Measurements from ENCODE around the gene CFAP45.

Gene CFAP45

GRCh38 chr1:159877695-159878444, 22.1 kb downstream of the CFAP45 start:
- DNase-seq (ENCODE audit: low read depth), result no peak

DNA sequence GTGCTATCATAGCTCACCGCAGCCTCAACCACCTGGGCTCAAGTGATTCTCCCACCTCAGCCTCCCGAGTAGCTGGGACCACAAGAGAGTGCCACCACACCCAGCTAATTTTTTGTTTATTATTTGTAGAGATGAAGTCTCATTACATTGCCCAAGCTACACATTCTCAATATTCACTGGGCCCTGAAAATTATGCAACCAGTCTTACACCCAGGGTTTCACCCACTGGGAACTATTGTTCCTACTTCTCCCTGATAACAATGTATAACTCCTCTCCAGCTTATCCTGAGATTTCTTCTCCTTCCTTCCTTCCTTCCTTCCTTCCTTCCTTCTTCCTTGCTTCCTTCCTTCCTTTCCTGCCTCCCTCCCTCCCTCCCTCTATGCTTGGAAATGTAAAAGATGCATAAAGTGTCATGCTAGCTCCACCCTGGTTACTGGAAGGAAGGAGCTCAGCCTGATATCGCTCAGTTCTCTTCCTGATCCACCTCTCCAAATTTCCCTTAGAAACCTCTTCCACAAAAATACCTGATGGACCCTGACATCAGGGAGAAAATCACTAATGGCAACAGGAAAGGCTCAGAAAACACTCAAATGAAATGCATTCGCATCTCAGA, 26.3 kb downstream of the CFAP45 start:
- no peak for DNase-seq (ENCODE audit: low read depth)

- no peak for DNase-seq (ENCODE audit: low read depth)
Observed at GRCh38 chr1:159872891-159873290, 27.1 kb downstream of the CFAP45 start.

DNA sequence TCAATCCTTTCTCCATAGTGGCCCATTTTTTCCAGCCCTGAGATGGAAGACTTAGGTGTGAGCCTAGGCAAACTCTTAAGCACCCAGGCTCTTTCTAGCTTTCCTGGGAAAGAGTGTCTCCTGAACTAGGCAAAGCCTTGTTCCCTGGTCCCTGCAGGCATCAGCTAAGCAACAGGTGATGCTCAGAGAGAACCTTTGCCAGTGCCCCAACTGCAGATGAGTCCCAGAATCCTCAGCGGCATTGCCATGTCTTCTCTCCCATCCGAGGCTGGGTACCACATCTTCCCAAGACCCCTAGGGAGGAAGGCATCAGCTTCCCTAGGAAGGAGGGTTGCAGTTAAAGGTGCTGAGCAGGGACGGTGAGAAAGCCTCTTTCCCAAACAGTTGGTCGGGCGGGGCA, 29.3 kb downstream of the CFAP45 start:
- DNase-seq (ENCODE audit: low read depth), result no peak

DNA sequence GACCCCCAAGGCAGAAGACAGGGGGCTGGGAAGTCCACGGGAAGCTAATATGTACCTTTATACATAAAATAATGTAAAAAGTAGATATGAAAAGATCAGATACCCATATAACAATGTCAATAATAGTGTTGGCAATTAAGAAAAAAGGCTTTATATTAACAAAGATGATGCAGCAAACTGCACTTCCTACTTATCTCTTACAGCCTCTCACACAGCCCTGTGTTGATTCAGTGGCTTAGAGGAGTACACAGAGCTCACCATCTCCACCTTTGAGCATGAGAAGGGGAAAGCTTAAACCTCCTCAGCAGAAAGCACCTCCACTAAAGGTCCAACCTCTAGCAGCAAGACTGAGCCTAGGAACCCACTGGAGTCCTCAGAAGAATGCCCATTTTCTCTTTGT, 30.4 kb downstream of the CFAP45 start:
- DNase-seq (ENCODE audit: low read depth), result no peak

DNA sequence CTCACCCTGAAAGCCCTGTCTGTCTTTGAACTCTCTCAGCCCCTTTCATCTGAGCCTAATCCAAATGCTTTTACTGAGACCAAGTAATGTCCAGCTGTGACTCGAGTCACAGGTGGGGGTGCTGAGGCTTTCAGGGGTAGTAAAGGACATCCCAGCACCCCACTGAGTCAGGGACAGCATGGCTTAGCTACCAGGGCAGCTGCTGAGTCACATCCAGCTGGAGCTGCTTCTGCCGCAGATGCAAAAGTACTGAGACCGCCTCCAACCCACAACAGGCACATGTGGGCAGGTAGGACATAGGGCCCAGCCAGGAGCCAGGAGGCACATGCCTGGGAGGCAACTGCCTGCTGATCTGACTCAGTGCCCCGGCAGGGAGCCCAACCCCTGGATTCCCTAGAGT, 30.8 kb downstream of the CFAP45 start:
- DNase-seq (ENCODE audit: low read depth), result no peak

DNA sequence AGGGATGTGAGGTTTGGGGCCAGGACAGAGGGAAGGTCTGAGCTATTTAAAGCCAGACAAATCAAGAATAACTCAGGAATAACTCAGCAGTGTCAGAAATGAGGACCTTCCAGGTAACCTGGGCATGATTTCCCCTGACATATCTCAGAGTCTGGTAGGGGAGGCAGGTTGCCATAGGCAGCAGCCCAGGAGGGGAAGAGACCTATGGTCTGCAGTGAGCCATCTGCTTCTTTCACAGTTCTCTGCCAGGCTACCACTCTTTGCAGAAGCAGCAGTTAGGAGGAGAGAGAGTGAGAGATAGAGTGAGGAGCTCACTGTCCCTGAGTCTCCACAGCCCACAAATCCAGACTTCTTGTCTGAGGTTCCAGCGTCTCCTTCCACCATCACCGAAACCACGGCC, 31.2 kb downstream of the CFAP45 start:
- DNase-seq (ENCODE audit: low read depth), result no peak

- DNase-seq (ENCODE audit: low read depth), result no peak
Observed at GRCh38 chr1:159867664-159868026, 32.3 kb downstream of the CFAP45 start.

- no peak for DNase-seq (ENCODE audit: low read depth)
Observed at GRCh38 chr1:159866905-159867663, 32.9 kb downstream of the CFAP45 start.

DNA sequence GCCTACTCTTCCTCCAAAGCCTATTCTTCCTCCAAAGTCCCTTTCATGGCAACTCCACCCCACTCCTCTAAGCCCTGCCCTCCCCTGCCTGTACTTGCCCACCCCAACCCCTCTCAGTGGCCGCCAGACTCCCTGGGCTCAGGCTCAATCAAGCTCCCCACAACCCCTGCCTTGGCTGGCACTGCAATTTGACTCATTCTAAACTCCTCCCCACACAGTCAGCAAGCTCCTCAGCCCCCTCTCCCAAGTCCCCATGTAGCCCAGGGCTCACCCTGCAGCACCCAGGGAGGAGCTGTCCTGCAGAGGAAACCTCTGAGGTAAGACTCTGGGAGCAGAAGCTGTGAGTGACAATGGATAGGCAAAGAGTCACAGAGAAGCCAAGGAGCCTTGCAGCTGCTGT, 33.9 kb downstream of the CFAP45 start:
- no peak for DNase-seq (ENCODE audit: low read depth)

GRCh38 chr1:159864262-159864661, 35.7 kb downstream of the CFAP45 start:
- DNase-seq (ENCODE audit: low read depth), result no peak

- no peak for DNase-seq (ENCODE audit: low read depth)
Observed at GRCh38 chr1:159862557-159862956, 37.4 kb downstream of the CFAP45 start, which contains the start of gene VSIG8. TSS of gene VSIG8 (minus strand) at chr1:159862657. CDS start at chr1:159862521, 136 bp downstream.

DNA sequence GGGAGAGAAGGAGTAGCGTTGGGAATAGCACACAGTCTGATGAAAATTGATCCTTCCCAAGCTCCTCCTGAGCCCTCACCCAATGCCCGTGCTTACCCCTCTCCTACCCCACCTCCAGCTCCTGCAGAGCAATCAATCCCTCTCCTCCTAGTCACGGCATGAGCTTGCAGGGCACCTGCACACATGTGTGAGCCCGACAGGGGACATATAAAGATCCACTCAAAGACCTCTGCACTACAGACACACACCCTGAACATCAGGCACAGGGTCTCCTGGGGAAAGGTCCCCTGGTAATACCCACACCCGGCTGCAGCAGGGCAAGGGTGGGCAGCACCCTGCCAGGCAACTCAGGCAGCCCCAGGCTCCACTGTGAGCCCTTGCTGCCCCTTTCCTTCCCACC, 37.9 kb downstream of the CFAP45 start:
- no peak for DNase-seq (ENCODE audit: low read depth)

GRCh38 chr1:159861218-159861617, 38.7 kb downstream of the CFAP45 start:
- DNase-seq (ENCODE audit: low read depth), result no peak

DNA sequence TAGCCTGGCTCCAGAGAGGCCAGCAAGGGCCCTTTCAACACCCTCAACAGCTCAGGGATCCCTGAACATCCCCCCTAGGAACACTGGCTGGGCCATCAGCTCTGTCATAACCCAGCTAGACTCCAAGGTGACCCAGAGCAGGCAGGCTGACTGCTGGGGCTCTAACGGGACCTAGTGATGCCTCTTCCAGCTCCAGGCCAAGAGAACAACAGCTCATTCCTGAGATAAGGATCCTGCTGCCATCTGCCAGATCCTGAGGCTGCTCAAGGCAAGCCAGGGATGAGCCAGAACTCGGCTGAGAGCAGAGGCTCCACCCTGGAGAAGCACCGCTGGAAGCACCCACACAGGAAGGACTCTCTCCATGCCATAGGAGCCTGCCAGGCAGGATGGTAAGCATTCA, 39.5 kb downstream of the CFAP45 start:
- no peak for DNase-seq (ENCODE audit: low read depth)

DNA sequence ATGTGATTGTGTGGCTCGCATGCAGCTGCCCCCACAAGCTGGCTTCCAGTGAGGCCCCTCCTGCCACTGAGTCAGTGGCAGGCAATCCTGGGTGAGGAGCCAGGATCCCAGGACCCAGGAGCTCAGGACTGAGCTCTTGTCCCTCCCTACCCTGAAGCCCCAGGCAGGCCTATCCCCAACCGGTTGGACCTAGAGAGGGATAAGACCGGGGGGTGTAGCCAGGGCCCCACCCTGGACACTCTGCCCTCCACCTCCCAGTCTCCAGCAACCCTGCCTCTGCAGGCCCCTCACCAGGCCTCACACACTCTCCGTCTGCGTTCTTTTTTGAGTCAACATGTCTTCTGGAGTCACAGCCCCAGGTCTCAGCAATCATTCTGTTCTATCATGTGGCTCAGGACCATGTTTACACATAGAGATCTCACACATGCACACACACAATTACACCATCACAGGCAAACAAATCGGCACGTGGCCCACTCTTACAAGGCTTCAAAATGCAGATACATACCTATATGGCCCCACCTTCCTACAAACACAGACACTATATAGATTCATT, 40.1 kb downstream of the CFAP45 start:
- DNase-seq (ENCODE audit: low read depth), result no peak

GRCh38 chr1:159857889-159858288, 42.1 kb downstream of the CFAP45 start:
- no peak for DNase-seq (ENCODE audit: low read depth)

DNA sequence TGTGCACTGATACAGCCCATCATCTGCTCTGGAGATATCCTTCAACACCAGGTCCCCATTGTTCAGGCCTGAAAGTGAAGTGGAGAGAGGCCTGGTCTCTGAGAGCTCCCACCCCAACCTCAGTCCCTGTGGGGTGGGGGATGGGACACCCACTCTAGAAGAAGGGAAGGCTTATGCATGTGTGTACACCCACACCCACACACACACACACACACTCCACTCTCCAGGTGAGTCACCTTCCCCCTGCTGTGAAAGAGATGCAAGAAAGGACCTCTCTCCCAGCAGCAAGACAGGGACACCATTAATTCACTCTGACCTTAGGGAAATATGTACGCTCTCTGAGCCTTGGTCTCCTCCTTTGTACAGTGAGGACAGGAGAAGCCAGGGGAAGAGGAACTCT, 43.4 kb downstream of the CFAP45 start:
- DNase-seq (ENCODE audit: low read depth), result no peak

GRCh38 chr1:159855709-159856108, 44.3 kb downstream of the CFAP45 start:
- DNase-seq (ENCODE audit: low read depth), result no peak

DNA sequence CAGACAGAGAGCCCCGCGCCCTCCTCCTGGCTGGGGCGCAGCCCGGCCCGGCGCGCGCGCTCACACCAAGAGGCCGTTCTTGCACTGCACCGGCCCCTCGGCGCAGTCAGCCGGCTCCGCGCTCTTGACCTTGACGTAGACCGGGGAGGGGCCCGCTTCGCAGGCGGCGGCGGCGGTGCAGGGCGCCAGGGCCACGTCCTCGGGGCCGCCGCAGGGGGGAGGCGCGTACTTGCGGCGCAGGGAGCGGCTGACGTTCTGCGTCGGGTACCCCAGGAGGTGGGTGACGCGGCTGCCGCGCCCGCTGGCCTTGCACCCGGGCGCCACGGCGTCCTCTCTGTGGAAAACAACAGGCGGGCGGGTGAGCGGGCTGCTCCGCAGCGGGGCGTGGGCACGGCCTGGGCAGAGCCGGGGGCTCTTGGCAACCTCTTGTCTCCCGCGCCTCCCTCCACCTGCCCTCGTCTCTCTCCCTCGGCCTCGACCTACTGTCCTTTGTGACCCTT, 45.2 kb downstream of the CFAP45 start:
- DNase-seq (ENCODE audit: low read depth), result peak; percentile 49

- DNase-seq (ENCODE audit: low read depth), result peak; percentile 46
Observed at GRCh38 chr1:159854116-159854692, 45.8 kb downstream of the CFAP45 start.

DNA sequence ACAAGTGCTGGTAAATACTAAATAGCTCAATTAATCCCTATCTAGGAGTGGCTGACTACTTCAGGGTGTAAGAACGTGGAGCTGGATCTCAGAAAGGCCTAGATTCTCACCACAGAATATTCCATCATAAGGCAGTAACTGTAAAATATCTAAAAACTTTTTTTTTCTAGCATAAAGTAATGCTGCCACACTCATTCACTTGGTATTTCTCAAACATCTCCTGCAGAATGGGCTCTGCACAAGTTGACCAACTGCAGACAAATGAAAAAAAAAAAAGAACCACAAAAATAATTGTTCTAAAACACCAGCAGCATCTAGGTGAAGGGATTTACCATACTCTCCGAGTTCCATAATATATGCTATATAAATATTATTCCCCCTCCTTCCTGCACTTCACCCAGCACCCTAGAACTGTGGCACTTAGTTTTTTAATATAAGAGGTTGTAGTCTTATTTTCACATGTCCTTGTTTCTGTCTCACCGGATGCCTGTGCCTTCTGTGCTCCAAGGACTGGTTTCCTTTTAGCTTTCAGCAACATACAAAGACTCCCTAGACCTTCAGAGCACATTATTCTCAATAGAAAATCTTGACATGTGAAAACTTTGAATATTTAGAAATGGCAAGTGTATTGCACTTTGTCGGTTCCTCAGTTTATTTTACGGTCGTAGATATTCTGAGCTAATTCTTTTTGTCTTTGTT, 46.4 kb downstream of the CFAP45 start:
- DNase-seq (ENCODE audit: low read depth), result no peak
